Epithelial cell of esophagus (primary cell): ENCODE data around the gene NUP93.

ENCODE experiments used
- DNase-seq: peaks from one replicate; pipeline ENCODE4 v3.0.0; 2010; ENCODE audit warnings: low read depth
- H3K4me3 ChIP-seq: 2 replicates; pipeline ENCODE4 v1.5.1; 2011; ENCODE audit warnings: mild to moderate bottlenecking, low read length, control low read depth
- TF ChIP-seq, protein P1 (sequence below): IDR thresholded peaks from 2 replicates; pipeline ENCODE4 v1.5.1; 2011; ENCODE audit warnings: low read depth, mild to moderate bottlenecking, low read length, control low read depth, inconsistent platforms; ENCODE audit not compliant: insufficient read depth; ENCODE audit errors: missing control alignments

NUP93 gene

DNA sequence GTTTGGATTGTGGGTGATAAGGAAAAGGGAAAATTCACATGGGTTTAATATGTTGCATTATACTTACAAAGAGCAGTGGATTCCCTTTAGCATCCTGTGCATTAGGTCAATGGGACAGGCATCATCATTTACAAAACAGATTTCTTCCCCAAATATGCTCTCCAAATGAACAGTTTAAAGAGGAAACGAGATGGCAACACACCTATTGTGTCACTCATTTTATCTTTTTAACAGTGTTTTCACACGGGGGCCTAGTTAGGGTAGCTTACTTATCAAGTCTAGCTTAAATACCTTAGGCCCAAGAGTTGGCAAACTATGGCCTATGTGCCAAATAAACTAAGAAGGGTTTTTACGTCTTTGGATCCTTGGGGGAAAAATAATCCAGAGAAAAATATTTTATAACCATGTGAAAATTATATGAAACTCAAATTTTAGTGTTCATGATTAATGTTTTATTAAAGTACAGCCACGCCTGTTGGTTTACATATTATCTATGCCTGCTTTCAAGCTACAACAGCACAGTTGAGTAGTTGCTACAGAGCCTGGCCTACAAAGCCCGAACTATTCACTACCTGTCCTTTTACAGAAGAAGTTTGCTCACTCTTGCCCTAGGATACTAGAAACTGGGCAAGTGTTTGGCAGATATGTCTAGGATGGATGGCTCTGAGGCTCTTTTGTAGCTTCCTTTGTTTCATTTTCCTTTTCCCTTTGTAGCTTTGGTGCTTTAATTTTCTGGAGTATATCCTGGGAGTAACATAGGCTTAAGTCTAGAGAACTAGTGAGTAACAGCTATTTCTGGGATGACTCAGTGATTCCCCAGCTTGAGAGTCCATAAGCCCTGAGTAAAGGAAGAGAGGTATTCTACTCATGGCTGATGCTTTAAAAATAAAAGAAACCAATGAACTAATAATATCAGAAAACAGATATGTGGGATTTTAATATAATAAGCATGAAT is 12.4 kb downstream of the NUP93 start:
- H3K4me3 ChIP-seq, result no peak overlapping the region
- DNase-seq, result peak; percentile 83

GRCh38 chr16:56743840-56744239 is 13.9 kb downstream of the NUP93 start:
- H3K4me3 ChIP-seq, result no peak overlapping the region
- DNase-seq, result peak; percentile 38
- TF ChIP-seq, protein P1, sequence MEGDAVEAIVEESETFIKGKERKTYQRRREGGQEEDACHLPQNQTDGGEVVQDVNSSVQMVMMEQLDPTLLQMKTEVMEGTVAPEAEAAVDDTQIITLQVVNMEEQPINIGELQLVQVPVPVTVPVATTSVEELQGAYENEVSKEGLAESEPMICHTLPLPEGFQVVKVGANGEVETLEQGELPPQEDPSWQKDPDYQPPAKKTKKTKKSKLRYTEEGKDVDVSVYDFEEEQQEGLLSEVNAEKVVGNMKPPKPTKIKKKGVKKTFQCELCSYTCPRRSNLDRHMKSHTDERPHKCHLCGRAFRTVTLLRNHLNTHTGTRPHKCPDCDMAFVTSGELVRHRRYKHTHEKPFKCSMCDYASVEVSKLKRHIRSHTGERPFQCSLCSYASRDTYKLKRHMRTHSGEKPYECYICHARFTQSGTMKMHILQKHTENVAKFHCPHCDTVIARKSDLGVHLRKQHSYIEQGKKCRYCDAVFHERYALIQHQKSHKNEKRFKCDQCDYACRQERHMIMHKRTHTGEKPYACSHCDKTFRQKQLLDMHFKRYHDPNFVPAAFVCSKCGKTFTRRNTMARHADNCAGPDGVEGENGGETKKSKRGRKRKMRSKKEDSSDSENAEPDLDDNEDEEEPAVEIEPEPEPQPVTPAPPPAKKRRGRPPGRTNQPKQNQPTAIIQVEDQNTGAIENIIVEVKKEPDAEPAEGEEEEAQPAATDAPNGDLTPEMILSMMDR, result peak; percentile 19

More for the DNA sequence above, 12.4 kb downstream of the NUP93 start:
- TF ChIP-seq, protein P1, result no peak

DNA sequence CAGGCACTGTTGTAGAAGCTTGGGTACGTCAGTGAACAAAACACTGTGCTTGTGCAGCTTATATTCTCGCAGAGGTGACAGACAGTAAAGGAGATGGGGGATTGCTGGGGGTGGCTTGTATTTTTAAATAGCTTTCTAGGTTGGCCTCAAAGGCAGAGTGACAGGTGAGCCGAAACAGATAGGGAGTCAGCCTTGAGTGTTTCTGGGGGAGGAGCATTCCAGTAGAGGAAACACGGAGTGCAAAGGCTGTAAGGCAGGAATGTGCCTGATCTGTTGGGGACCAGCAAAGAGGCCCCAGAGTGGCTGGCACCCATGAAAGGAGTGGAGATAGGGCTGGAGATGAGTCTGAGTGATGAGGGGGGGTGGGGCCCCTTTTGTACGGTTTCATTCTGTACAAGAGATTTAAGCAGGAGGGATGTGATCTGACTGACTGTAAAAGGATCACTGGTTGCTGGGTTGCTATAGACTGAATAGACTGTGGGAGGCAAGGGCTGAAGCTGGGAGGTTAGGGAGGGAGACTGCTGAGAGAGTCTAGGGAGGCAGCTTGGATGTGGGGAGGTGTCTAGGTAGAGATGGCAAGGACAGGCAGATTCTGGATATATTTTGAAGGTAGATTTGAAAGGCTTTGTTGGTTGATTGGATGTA is 15.2 kb downstream of the NUP93 start:
- H3K4me3 ChIP-seq, result no peak overlapping the region
- DNase-seq, result no peak
- TF ChIP-seq, protein P1, result no peak

- TF ChIP-seq, protein P1, result no peak
- DNase-seq, result no peak
- no peak overlapping the region for H3K4me3 ChIP-seq
These were observed 17.6 kb downstream of the NUP93 start for GRCh38 chr16:56747486-56748045.

DNA sequence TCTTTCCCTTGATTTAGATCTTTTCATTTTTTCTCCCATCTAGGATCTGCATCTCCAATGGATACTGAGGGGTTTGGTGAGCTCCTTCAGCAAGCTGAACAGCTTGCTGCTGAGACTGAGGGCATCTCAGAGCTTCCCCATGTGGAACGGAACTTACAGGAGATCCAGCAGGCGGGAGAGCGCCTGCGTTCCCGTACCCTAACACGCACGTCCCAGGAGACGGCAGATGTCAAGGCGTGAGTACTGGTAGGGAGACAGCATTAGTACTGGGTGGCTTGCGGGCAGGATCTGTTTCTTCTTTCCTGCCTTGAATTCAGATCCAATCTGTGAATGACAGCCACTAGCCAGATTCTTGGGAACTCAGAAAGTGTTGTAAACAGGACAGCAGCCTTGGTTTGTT is 18.3 kb downstream of the NUP93 start:
- TF ChIP-seq, protein P1, result no peak
- no peak overlapping the region for H3K4me3 ChIP-seq
- DNase-seq, result no peak

DNA sequence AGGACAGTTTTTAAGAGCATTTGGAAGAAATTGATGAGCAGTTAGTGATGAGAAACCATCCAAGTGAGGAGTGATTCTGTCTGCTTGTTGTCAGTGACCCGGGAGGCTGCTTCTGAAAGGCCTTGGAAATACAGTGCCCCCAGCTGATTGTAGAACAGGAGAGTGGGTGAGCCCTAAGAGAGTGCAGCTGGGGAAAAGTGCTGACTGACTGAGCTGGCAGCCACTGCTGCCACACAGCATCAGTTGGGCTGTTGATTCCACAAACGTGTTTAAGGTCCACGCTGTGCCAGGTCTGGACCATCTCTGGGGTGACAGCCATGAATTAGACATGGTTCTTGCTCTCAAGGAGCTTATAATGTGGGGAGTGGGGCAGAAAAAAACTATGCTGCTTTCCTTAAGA is 18.9 kb downstream of the NUP93 start:
- TF ChIP-seq, protein P1, result no peak
- no peak overlapping the region for H3K4me3 ChIP-seq
- DNase-seq, result no peak
